ENCODE data around the gene CBFA2T2.

Gene CBFA2T2

DNA sequence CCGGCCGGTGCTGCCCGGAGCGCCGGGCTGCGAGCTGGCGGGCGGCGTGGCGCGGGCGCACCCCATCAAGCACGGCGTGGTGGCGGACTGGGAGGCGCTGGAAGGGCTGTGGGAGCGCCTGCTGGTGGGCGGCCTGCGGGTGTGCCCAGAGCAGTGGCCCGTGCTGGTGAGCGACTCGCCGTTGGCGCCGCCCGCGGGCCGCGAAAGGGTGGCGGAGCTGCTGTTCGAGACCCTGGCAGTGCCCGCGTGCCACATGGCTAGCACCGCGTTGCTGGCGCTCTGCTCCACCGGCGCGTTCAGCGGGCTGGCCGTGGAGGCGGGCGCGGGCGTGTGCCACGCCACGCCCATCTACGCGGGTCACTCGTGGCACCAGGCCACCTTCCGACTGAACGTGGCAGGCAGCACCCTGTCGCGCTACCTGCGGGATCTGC, 177.4 kb downstream of the CBFA2T2 start:
- DNase-seq: peak; percentile 63

DNA sequence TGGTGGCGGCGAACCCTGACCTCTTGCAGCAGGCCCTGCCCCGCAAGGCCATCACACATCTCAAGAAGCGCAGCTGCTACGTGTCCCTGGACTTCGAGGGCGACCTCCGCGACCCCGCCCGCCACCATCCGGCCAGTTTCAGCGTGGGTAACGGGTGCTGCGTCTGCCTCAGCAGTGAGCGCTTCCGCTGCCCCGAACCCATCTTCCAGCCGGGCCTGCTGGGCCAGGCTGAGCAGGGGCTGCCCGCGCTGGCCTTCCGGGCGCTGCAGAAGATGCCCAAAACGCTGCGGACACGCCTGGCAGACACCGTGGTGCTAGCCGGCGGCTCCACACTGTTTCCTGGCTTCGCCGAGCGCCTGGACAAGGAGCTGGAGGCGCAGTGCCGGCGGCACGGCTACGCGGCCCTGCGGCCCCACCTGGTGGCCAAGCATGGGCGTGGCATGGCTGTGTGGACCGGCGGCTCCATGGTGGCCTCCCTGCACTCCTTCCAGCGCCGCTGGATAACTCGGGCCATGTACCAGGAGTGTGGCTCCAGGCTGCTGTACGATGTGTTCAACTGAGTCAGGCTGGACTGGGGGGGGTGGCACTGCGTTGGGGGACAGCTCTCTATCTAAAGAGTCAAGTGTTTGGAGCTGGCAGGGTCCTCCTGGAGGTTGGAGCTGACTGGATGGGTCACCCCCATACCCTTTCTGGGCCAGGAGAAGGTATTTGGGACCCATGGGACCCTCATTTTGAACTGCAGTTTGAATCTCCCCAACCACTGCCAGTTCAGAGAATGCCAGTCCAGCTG, 178.0 kb downstream of the CBFA2T2 start:
- DNase-seq (peak; percentile 85), ATAC-seq (peak; percentile 63)

More for the DNA sequence above, 177.4 kb downstream of the CBFA2T2 start:
- ATAC-seq: peak; percentile 20

DNA sequence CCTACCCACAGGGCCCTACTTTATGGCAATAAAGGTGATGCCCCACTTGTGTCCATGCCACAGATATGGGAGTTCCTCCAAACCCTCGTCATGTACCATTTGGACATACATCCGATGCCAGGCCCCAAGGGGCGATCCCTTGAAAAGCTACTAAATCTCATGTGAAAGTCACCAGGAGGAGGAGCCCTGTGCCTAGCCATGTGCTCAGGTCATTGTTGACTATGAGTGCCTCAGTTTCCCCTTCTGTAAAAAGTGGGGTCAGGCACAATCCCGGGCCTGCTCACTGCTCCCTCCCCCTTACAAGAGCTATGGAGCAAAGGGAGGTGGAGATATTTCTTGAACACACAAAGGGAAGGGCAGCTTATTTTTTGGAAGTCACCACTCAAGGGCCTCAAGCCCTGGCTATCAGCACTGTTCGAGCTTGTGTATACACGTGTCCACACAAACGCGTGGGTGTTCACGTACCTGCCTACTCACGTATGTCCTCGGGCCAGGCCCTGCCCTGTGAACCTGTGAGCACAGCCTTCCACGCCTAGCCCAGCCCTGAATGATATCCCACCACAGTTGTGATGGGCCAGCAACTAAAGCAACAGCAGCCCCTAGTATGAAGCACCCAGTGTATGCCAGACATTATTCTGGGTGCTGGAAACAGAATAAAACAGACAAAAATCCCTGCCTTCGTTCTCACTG, 178.7 kb downstream of the CBFA2T2 start:
- DNase-seq (no peak), ATAC-seq (no peak)

DNA sequence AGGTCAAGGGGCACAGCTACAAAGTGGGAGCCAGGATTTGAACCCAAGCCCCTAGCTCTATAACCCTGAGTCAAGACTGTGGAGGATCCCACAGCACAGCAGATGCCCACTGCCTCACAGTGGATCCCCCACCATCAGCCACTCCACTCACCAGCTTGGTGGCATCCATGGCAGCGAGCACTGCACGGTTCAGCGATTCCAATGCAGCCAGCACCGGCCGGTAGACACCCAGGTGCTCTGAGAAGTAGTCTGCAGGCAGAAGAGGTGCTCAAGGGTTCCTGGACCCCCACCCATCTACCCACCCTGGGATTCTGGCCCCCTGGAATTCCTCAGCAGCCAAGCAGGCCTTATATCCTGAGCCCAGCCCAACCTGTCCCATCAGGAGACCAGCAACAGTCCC, 179.3 kb downstream of the CBFA2T2 start:
- ATAC-seq (no peak), DNase-seq (no peak)

DNA sequence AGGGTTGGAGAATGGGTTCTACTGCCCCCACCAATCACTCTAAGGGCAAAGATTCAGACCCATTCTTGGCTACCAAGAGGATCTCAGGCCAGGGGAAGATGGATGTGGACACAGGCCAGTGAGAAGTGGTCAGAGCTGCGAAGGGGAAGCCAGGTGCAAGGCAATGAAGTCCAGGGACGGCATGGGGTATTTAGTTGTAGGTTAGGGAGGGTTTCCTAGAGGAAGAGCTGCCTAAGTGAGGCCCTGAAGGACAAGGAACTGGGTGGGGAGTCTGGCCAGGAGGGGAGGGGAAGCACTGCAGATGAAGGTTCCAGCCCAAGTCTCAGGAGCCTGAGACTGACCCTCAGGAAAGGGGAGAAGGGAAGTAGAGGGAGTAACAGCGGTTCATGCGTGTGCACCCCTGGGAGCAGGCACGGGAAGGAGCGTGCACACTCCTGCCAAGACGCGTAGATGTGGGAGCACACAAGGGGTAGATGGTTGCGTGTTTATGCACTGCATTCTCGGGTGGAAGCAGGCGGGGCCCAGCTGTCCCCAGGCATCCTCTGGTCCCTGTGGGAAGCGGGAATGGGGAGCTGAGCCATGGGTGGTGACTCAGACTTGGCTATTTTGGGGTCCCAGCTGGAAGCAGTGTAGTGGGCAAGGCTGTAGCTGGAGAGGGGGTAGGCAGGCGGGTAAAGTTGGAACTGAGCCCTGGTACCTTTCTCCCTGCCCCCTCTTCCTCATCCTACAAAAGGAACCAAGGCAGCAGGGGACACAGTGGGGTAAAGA, 180.2 kb downstream of the CBFA2T2 start:
- ATAC-seq (no peak), DNase-seq (no peak)

DNA sequence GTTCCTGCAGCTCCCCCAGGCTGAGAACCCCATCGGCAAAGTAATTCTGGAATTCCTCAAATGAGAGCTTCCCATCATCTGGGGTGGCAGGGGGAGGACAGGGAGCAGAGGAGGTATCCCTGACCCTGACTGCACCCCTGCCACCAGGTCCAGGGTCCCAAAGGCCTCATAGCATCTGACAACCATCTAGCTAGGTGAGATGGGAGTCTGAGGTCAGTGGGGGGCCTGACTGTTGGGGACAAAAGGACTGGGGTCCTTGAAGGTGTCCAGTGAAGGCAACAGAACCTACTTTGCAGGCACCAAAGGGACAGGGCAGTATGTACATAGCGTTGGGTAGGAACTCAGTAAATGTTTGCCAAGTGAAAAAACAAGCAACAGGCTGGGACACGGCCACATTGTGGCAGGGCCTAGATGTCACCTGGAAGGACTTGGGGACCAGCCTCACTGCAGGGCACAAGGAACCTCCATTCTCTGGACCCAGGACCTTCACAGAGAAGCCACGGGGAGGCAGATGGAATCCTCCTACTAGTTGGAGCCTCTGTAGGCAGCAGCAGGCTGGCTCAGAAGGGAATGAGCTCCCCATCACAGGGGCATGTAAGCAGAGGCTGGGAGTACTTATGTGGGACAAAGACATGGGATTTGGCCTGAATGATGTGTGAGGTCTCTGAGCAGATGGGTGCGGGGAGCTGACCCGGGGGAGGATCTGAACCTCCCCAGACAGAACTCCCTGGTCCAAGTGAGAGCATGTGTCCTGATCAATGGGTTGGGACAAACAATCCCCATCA, 181.0 kb downstream of the CBFA2T2 start:
- no peak for ATAC-seq
- DNase-seq: no peak

DNA sequence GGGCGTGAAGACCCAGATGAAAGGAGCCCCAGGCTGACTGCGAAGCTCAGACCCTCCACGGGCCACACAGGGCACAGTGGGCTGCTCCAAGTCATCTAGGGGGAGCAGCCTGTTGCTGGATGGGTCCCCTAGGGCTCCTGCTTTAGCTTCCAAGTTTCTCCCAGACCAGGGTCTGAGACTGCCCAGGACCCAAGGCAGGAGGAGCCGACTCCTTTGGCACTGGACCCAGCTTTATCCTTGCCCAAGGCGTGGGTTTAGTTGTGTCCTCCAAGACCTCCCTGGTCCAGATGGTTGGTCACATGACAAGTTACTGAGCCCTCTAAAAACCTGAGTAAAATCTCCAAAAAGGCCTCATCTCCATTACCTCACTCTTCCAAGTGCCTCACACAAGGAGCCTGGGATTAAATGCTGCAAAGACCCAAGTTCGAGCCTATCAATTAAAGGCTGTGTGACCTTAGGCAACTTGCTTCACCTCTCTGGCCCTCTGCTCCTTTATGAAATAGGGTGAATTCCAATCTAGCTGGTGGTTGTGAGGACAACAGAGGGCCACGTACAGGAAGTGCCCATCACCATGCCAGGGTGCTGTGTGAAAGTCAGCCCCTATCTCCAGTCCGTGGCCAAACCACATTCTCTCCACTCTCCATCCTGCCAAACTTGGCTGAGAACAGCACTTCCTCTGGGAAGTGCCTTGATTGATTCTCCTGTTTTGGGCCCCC, 181.8 kb downstream of the CBFA2T2 start:
- ATAC-seq (no peak), DNase-seq (no peak)

DNA sequence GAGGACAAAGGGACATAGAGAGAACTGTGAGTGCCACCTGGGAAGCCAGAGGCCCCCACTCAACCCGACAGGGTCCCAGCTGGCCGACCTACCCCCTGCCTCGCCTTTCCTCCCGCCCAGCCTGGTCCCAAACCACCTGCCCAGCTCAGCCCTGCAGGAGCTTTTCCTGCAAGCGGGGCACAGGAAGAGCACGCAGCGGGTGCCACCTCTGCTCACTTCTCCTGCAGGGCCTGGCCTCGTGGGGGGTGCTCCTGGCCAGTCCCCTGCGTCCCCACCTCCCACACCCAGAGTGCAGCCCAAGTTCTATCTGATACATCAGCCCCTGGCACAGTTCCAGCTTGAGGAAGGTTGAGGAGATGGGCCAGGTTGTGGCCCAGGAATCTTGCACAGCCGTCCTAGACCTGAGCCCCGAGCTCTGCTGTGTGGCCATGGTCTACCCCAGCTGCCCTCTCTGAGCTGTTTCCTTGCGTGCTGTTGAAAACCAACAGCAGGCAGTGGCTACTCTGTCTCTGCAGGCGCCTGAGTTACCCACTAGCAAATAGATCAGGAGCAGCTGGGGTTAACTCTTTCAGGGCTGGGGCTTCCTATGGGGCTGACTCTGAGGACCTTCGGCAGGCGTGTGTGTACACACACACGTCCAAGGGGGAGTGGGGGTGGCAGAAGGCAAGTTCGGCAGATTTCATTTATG, 182.7 kb downstream of the CBFA2T2 start:
- ATAC-seq (no peak), DNase-seq (no peak)

DNA sequence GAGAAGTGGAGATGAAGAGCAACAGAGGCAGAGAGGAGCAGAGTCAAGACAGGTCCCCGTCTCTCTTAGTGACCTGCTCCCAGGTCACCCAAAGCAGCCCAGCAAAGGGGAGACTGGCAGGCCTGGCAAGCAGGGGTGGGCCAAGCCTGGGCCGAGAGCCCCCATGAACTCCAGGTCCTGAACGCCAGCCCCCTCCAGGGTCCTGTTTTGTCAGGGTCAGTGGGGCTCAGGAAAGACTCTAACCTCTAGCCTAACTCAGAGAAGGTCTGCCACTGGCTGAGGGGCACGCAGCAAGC, 183.2 kb downstream of the CBFA2T2 start:
- no peak for DNase-seq

DNA sequence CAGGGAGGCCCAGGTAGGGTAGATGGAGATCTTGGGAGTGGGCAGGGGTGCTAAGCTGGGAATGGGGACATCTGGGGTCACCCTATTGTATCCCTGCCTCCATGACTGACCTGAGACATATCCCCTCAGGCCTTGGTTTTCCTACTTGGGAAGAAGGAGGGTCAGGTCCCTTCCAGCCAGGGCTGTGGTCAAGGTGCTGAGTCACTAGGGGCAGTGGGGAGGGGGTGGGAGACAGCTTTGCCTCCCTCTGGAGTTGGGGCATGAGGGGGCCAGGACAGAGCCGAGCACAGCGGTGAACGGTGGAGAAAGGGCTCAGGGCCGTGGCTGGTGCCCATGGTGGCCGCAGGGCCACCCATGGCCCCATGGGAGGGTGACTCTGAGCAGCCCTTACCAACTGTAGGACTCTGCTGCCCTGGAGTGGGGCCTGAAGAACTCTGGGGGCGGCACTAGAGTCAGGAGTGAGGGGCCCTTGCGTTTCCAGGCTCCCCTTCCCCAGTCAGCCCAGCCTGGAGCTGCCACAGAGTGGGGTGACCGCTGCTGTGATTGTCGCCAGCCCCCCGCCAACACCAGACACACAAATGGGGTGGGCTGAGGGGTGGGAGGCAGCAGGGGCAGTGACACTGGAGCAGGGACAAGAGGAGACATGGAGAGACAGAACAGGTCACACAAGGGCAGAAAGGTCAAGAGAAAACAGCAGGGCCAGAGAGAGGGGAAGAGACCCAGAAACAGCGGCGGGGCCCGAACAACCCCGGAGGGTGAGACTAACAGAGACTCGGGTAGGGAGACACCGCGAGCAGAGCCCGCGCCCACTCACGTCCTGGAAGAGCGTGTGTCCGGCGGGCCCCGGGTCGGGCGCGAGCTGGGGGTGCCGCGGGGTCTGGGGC, 183.8 kb downstream of the CBFA2T2 start:
- no peak for DNase-seq
- ATAC-seq: peak; percentile 44

More for the DNA sequence above, 183.2 kb downstream of the CBFA2T2 start:
- ATAC-seq: no peak

DNA sequence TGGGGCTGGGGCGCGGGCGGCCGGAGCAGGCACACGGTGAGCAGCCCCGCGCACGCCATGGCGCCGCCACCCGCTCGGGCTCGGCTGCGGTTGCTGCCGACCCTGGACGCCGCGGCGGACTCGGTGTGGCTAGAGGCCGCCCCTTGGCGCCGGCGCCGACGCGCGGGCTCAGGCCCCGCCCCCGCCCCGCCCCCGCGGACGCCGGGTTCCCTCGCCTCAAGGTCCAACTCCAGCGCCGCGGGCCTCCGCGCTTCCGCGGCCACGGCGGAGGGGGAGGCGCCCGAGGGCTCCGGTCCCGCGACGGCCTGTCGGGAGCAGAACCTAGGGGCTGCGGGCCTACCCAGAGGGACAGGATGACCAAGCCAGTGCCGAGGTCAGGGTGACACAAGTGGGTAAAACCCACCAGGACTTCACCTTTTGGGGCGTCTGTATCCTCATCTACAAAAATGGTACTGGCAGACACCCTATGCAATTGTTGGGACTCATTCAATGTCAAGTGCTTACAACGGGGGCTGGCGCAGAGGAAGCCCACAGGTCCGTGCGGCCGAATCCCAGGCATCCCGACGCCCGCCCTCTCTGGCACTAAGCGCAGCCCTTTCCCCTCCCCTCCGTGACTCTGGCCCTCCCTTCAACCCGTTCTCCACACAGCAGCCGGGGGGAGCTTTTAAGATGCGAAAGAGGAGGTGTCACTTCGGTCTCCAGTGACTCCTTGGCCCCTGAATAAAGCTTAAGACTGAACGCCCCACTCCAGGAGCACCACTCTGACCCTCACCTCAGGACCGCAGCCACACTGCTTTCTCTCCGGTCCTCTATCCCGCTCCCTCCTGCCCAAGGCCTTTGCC, 184.6 kb downstream of the CBFA2T2 start, which contains the start of gene NECAB3:
TSS of gene NECAB3 (minus strand) at position 135 of the 842 bp plus-strand sequence. CDS start at position 59, 76 bp downstream.
- DNase-seq (peak; percentile 75), ATAC-seq (peak; percentile 73)

DNA sequence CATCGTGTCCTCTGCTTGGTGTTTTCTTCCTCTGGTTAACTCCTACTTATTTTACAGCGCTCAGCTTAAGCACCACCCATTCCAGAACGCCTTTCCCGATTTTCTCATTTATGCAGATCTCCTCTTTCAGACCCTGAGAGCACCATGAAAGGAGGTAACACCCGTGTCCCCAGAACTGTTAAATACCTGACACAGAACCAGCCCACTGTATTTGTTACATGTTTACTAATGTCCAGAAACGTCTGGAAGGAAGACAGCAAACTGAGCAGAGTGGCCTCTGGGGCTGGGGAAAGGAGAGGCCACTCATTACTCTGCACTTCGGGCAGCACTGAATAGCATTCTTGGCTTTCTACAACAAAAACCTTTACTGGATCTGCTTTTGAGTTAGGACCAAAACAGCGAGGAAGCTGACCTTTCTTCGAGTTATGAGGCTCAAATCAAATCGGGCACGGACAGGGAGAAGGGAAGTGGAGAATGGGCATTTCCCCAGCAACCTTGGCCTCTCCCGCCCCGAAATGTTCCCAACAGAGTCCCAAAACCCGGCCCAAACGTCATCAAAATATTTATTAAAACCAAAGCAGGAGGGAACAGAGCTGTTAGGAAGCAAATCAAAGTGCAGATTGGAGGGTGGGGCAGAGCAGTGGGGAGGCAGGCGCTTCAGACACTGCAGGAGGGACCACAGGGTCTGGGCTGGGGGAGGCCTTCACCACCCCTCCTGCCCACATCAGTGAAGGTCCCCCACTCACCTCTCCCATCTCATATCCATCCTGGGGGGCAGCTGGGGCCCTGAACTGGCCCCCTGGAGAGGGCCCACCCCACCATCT, 185.5 kb downstream of the CBFA2T2 start:
- DNase-seq (no peak), ATAC-seq (no peak)

DNA sequence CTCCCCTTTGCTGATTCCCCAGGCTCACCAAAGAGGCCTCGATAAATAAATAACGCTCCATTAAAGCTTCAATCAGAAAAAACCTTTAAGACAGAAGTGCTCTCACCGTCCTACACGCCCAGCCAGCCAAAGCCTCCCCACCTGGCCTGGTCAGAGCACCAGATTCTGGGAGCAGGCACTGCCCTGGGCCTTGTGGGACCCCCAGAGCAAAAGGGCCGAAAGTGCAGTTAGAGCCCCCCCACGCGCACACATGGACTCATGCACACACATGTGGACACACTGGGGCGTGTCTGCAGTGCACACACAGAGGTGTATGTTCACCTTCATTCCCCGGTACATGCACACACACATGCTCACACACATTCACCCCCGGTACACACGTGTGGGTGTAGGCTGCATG, 186.2 kb downstream of the CBFA2T2 start:
- DNase-seq (no peak), ATAC-seq (no peak)

DNA sequence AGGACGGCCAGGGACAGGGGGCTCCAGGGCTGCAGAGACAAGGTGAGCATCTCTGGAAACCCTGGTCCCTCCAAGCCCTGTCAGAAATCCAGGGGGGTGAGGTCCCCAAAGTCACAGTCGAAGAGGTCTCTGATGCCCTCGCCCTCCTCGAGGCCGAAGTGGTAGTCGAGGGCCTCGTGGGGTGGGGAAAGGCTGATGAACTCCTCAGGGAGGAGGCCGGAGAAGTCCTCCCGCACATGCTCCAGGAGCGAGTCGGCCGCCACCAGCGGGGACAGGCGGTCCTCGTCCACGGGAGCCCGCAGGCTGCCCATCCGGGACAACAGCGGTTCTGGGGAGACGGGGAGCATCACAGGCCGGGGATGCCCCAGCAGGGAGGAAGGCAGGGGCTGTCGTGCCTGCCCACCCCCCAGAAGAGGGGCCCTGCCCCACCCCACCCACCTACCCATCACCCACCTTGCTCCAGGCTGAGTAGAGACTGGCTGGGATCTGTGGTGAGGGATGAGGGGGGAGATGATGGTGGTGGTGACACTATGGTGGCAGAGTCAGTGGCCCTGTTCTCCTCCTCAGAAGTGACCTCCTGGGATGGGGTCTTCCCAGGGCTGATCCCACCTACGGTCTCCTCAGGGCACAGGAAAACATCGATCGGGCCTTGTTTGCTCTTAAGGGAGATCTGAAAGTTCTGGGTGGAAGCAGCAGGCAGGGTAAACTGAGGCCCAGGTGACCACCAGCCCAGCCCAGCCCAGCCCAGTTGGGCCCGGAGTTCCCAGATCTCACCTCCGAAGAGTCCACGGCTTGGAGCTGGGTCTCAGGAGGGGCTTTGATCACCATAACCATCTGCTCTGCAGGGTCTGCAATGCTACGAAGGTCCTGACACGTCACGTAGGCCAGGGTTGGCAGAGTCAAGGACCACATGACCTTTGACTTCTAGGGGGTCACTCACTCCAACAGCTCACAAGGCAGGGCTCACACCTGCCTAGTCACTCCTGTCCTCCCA, 187.1 kb downstream of the CBFA2T2 start:
- ATAC-seq (no peak), DNase-seq (no peak)

DNA sequence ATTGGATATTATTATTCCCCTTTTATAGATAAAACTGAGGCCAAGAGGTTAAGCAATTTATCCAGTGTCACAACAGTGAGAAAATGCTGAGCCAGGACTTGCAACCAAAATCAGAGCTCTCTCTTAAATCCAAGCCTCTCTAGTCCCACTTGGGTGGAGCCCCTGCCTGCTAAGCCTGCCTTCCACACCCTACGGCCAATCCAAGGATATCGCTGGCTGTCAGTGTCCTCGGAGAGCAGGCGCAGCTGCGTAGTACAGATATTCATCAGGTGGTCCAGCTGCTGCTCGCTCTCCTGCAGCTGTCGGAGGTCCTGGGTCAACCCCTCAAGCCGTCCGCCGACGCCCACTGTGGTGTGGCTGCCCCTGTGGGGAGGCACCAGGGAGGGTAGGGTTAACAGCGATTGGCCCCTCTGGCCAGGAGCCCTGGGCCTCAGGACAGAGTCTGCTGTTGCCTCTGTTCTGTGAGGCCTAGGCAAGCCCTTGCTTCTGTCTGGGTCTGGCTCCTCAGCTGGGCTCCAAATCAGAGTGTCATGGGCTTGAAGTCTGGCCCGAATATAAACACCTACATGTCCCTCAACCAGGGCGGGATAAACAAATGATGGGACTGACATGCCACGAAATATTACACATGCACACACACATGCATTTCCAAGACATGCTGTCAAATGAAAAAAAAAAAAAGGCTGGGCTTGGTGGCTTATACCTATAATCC, 188.3 kb downstream of the CBFA2T2 start:
- DNase-seq: no peak
- ATAC-seq: no peak

All from stimulated activated naive CD8-positive, alpha-beta T cell treated with anti-CD3 and anti-CD28 coated beads, Interleukin-15, Interleukin-2, amounts not matched to agents 100 U/mL and 50 U/mL, for 24 hours (primary cell).